Neutrophil (primary cell): ENCODE data around the gene RCE1.

Experiments used
- H3K27ac ChIP-seq: fragments of 200-600 bp; sonication (generic); 2 replicates; pipeline ENCODE4 v1.5.1; 2016; ENCODE audit warnings: mild to moderate bottlenecking, moderate library complexity
- H3K27me3 ChIP-seq: fragments of 200-600 bp; sonication (generic); 2 replicates; pipeline ENCODE4 v1.6.0; 2016; ENCODE audit warnings: mild to moderate bottlenecking
- H3K36me3 ChIP-seq: fragments of 200-600 bp; sonication (generic); 2 replicates; pipeline ENCODE4 v1.5.1; 2017
- H3K4me1 ChIP-seq, 2 experiments: fragments of 200-600 bp in 1 of 2; sonication (generic) in 1 of 2; 1 replicate in 1 of 2; 2 replicates in 1 of 2; pipeline versions ENCODE4 v1.5.1 to v1.6.1; 2013 to 2016; ENCODE audit warnings: low read depth in 1 of 2, low read length in 1 of 2, mild to moderate bottlenecking in 1 of 2, moderate library complexity in 1 of 2; ENCODE audit not compliant: control insufficient read depth in 1 of 2, insufficient read depth in 1 of 2
- H3K4me3 ChIP-seq, 2 experiments: fragments of 200-600 bp in 1 of 2; sonication (generic) in 1 of 2; 1 replicate in 1 of 2; 2 replicates in 1 of 2; pipeline ENCODE4 v1.5.1; 2013 to 2016; ENCODE audit warnings: low read depth in 1 of 2, low read length in 1 of 2, mild to moderate bottlenecking in 1 of 2, moderate library complexity in 1 of 2
- H3K9me3 ChIP-seq: fragments of 200-600 bp; sonication (generic); 2 replicates; pipeline ENCODE4 v1.5.1; 2016
- TF ChIP-seq, protein P1 (sequence below): fragments of 200-600 bp; sonication (generic); IDR thresholded peaks from 2 replicates; pipeline ENCODE4 v1.5.1; 2016; ENCODE audit warnings: antibody characterized with exemption

Gene RCE1

DNA sequence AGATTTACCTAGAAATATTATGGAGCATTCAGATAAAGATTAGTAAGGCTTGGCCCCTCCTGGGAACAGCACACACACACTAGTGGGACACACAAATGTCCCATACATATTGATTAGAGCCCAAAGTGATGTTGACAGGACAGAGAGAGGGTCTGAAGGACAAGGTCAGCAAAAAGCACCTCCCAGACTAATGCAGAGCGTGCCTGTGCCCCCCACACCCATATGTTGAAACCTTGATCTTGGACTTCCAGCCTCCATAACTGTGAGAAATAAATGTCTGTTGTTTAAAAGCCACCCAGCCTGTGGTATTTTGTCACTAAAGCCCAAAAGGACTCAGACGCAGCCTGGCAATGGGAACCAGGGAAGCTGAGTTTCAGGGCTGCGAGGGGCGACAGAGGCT lies 41.2 kb downstream of the RCE1 start:
- no peak overlapping the region for H3K4me3 ChIP-seq
- TF ChIP-seq, protein P1, sequence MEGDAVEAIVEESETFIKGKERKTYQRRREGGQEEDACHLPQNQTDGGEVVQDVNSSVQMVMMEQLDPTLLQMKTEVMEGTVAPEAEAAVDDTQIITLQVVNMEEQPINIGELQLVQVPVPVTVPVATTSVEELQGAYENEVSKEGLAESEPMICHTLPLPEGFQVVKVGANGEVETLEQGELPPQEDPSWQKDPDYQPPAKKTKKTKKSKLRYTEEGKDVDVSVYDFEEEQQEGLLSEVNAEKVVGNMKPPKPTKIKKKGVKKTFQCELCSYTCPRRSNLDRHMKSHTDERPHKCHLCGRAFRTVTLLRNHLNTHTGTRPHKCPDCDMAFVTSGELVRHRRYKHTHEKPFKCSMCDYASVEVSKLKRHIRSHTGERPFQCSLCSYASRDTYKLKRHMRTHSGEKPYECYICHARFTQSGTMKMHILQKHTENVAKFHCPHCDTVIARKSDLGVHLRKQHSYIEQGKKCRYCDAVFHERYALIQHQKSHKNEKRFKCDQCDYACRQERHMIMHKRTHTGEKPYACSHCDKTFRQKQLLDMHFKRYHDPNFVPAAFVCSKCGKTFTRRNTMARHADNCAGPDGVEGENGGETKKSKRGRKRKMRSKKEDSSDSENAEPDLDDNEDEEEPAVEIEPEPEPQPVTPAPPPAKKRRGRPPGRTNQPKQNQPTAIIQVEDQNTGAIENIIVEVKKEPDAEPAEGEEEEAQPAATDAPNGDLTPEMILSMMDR: no peak
- H3K27ac ChIP-seq: no peak overlapping the region
- peaks cover 16% of the 10 kb centered on the region for H3K27me3 ChIP-seq
- no peaks in the 10 kb centered on the region for H3K36me3 ChIP-seq
- no peaks in the 10 kb centered on the region for H3K4me1 ChIP-seq
- no peaks in the 10 kb centered on the region for H3K9me3 ChIP-seq

DNA sequence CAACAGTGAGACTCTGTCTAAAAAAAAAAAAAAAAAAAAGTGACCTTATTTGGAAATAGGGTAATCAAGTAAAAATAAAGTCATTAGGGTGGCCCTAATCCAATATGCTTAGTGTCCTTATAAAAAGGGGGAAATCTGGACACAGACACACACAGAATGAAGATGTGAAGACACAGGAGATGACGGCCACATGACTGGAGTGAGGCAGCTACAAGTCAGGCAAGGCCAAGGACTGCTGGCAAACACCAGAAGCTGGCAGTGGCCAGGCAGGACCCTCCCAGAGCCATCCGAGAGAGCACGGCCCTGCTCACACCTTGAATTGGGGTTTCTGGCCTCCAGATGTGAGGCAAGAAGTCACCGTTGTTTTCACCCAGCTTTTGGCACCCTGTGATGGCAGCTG lies 42.2 kb downstream of the RCE1 start:
- Histone ChIP-seq H3K36me3 (no peaks in the 10 kb centered on the region), H3K4me3 (no peak overlapping the region), H3K27me3 (peaks cover 14% of the 10 kb centered on the region), H3K27ac (no peak overlapping the region), H3K9me3 (no peaks in the 10 kb centered on the region), H3K4me1 (no peaks in the 10 kb centered on the region)
- TF ChIP-seq, protein P1: no peak

DNA sequence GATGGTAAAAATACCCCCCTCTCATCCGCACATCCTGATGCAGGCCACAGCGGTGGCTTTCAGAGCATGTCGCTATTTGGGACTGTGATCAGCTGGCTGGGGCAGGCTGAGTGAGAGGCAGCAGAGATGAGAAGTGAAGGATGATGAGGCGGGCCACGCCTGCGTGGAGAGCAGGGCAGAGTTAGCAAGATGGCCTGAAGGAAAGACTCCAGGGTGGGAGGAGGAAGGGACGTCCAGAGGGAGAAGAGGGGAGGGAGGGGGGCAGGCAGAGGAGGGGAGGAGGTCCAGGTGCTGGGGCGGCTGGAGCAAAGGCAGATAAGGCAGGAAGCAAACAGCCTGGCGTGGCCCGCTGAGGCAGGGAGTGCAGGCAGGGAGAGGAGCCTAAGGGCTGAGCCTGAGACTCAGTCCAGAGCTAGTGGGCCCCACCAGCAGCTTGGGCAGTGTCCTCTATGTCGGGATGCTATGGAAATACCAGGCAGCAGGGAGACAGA lies 42.8 kb downstream of the RCE1 start:
- no peaks in the 10 kb centered on the region for H3K36me3 ChIP-seq
- H3K27ac ChIP-seq: no peak overlapping the region
- H3K4me1 ChIP-seq: no peaks in the 10 kb centered on the region
- TF ChIP-seq, protein P1: no peak
- H3K27me3 ChIP-seq: peaks cover 9% of the 10 kb centered on the region
- no peak overlapping the region for H3K4me3 ChIP-seq
- no peaks in the 10 kb centered on the region for H3K9me3 ChIP-seq

DNA sequence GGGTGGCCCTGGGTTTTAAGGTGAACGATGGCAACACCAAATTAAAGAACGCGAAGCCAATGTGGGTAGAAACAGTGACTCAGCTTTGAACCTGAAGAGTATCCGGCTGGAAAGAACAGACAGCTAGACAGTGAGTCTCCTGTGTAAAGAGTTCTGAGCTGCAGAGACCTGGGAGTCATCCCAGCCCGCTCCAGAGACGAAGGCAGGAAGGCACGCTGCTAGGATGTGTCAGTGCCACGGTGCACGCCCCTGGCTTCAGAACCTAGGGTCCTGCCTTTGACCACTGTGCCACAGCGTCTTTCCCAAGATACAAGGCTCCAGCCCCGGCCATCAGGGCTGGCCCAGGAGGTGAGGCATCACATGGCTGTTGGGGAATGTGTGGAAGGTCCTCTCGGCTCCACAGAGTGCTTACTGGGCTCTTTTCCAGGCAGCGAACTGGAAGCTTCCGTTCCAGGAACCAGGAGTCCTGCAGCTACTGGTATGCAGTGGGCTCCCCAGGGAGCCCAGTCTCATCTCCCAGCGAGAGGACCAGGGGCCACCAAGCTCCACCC lies 43.5 kb downstream of the RCE1 start:
- H3K27me3 ChIP-seq: peaks cover 8% of the 10 kb centered on the region
- H3K9me3 ChIP-seq: no peaks in the 10 kb centered on the region
- H3K4me1 ChIP-seq: no peaks in the 10 kb centered on the region
- TF ChIP-seq, protein P1: no peak
- no peak overlapping the region for H3K27ac ChIP-seq
- no peaks in the 10 kb centered on the region for H3K36me3 ChIP-seq
- no peak overlapping the region for H3K4me3 ChIP-seq

DNA sequence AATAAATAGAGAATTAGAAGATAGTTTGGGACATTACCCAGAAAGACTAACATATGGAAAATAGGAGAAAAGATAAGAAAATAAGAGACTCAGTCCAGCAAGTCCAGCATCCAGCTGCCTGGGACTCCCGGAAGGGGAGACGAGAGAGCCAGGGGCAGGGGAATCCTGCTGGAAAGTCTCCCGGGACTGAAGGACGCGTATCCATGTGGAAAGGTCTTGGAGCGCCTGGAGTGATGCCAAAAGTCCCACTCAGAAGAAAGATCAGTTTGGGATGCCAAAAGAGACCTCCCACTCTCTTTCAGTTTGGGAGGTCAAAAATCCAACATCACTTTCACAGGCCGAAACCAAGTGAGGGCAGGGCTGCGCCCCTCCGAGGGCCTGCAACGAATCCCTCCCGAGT lies 44.3 kb downstream of the RCE1 start:
- Histone ChIP-seq H3K27me3 (peaks cover 8% of the 10 kb centered on the region), H3K9me3 (no peaks in the 10 kb centered on the region), H3K36me3 (no peaks in the 10 kb centered on the region), H3K4me3 (no peak overlapping the region), H3K4me1 (no peaks in the 10 kb centered on the region), H3K27ac (no peak overlapping the region)
- TF ChIP-seq, protein P1: no peak
